SH-SY5Y (cell line): Measurements from ENCODE around the gene IFITM1.

Experiments
- GATA2 ChIP-seq: IDR thresholded peaks from 2 replicates; pipeline ENCODE4 v1.6.1; 2011; ENCODE audit warnings: mild to moderate bottlenecking, low read depth, low read length
- GATA3 ChIP-seq: IDR thresholded peaks from 2 replicates; pipeline ENCODE4 v1.6.1; 2011; ENCODE audit warnings: low read depth, mild to moderate bottlenecking, low read length, moderate library complexity

- no peak for TF ChIP-seq GATA2
- TF ChIP-seq GATA3: no peak
Observed at GRCh38 chr11:283405-284104, 30.3 kb upstream of the IFITM1 start.
